Smooth muscle cell (in vitro differentiated cells): Measurements from ENCODE around the gene IL16. TPM values are rescaled to one million over a fixed set of nuclear protein-coding genes. Genes with fewer than 3 reads are reported as not detected.

Experiments used
- DNase-seq: peaks from one replicate; lab custom pipeline; 2025; ENCODE audit not compliant: unreplicated experiment; lab: John Stamatoyannopoulos, UW
- H2AFZ ChIP-seq: fragments of 200-600 bp; sonication (generic); 2 replicates; pipeline ENCODE4 v1.6.0; 2016; ENCODE audit warnings: antibody characterized with exemption, low read depth, mild to moderate bottlenecking
- H3F3A ChIP-seq: fragments of 200-600 bp; sonication (generic); 2 replicates; pipeline ENCODE4 v1.6.0; 2017; ENCODE audit warnings: antibody characterized with exemption, low read depth
- H3K27ac ChIP-seq: fragments of 200-600 bp; sonication (generic); 2 replicates; pipeline ENCODE4 v1.5.1; 2016; ENCODE audit warnings: low read depth, mild to moderate bottlenecking
- H3K27me3 ChIP-seq: fragments of 200-600 bp; sonication (generic); 2 replicates; pipeline ENCODE4 v1.6.1; 2016; ENCODE audit warnings: low read depth, mild to moderate bottlenecking
- H3K36me3 ChIP-seq: fragments of 200-600 bp; sonication (generic); 2 replicates; pipeline ENCODE4 v1.5.1; 2016; ENCODE audit warnings: low read depth
- H3K4me1 ChIP-seq: fragments of 200-600 bp; sonication (generic); 2 replicates; pipeline ENCODE4 v1.5.1; 2016; ENCODE audit warnings: low read depth
- H3K4me2 ChIP-seq: fragments of 200-600 bp; sonication (generic); 2 replicates; pipeline ENCODE4 v1.6.0; 2016; ENCODE audit warnings: mild to moderate bottlenecking
- H3K4me3 ChIP-seq: fragments of 200-600 bp; sonication (generic); 2 replicates; pipeline ENCODE4 v1.5.1; 2016; ENCODE audit warnings: mild to moderate bottlenecking
- H3K79me2 ChIP-seq: fragments of 200-600 bp; sonication (generic); 2 replicates; pipeline ENCODE4 v1.6.0; 2016; ENCODE audit warnings: low read depth, mild to moderate bottlenecking
- H3K9ac ChIP-seq: fragments of 200-600 bp; sonication (generic); 2 replicates; pipeline ENCODE4 v1.6.0; 2016; ENCODE audit warnings: low read depth
- H3K9me3 ChIP-seq: fragments of 200-600 bp; sonication (generic); replicated peaks from 2 replicates; pipeline ENCODE4 v1.5.1; 2016; ENCODE audit warnings: low read depth
- H4K20me1 ChIP-seq: fragments of 200-600 bp; sonication (generic); 2 replicates; pipeline ENCODE4 v1.6.0; 2016; ENCODE audit warnings: low read depth
- CTCF ChIP-seq: fragments of 200-600 bp; sonication (generic); IDR thresholded peaks from 2 replicates; pipeline ENCODE4 v1.5.1; 2017; ENCODE audit warnings: borderline replicate concordance, mild to moderate bottlenecking, antibody characterized with exemption; ENCODE audit not compliant: insufficient read depth, poor library complexity, severe bottlenecking
- WGBS: methylation state at CpG from one replicate; pipeline ENCODE4 v1.1.7; 2016; ENCODE audit warnings: low lambda C conversion rate; 5-methylcytosine and 5-hydroxymethylcytosine counted together
- polyA plus RNA-seq: library from polyadenylated mRNA; unstranded; fragments of >200 nt; fragmentation: Nextera tagmentation; extraction: Ambion mirVana; gene quantifications from 2 replicates; pipeline ENCODE4 v1.2.1, GENCODE V29; 2016
- total RNA-seq: library from RNA; depleted of rRNA; stranded (reverse); fragments of >200 nt; gene quantifications from 2 replicates; pipeline ENCODE4 v1.2.3, GENCODE V29; 2014

Gene IL16
- total and polyA plus RNA-seq, 2 experiments from 2014 or later: 1.3 to 1.4 TPM

- Histone ChIP-seq H3K9me3 (no peaks in the 10 kb centered on the region), H3K79me2 (no peaks in the 10 kb centered on the region), H3K9ac (no peak overlapping the region), H3K27ac (no peak overlapping the region), H3K4me2 (no peak overlapping the region), H4K20me1 (no peaks in the 10 kb centered on the region), H2AFZ (no peak overlapping the region), H3K4me3 (no peak overlapping the region), H3K4me1 (no peaks in the 10 kb centered on the region), H3K27me3 (no peaks in the 10 kb centered on the region), H3F3A (no peaks in the 10 kb centered on the region), H3K36me3 (no peaks in the 10 kb centered on the region)
- DNase-seq: no peak
- 94% methylated on average over 8 of the region's 8 CpGs for WGBS
- no peak for TF ChIP-seq CTCF
Measured at GRCh38 chr15:81288616-81289015, 91.9 kb downstream of the IL16 start.

GRCh38 chr15:81289910-81290309 lies 93.2 kb downstream of the IL16 start:
- Histone ChIP-seq H3F3A (no peaks in the 10 kb centered on the region), H3K79me2 (no peaks in the 10 kb centered on the region), H3K4me1 (no peaks in the 10 kb centered on the region), H3K9me3 (no peaks in the 10 kb centered on the region), H3K4me2 (no peak overlapping the region), H3K27me3 (no peaks in the 10 kb centered on the region), H2AFZ (no peak overlapping the region), H3K36me3 (no peaks in the 10 kb centered on the region), H3K9ac (no peak overlapping the region), H3K27ac (no peak overlapping the region), H4K20me1 (no peaks in the 10 kb centered on the region), H3K4me3 (no peak overlapping the region)
- WGBS: 96% methylated on average over 4 of the region's 4 CpGs
- DNase-seq: no peak
- TF ChIP-seq CTCF: no peak

- H3K9me3 ChIP-seq: no peaks in the 10 kb centered on the region
- no peak overlapping the region for H3K4me2 ChIP-seq
- no peak overlapping the region for H3K4me3 ChIP-seq
- 71% methylated on average over 5 of the region's 5 CpGs for WGBS
- no peaks in the 10 kb centered on the region for H3K27me3 ChIP-seq
- H3F3A ChIP-seq: no peaks in the 10 kb centered on the region
- no peaks in the 10 kb centered on the region for H3K36me3 ChIP-seq
- H2AFZ ChIP-seq: no peak overlapping the region
- DNase-seq: no peak
- no peaks in the 10 kb centered on the region for H4K20me1 ChIP-seq
- H3K27ac ChIP-seq: no peak overlapping the region
- no peak for TF ChIP-seq CTCF
- no peaks in the 10 kb centered on the region for H3K79me2 ChIP-seq
- no peak overlapping the region for H3K9ac ChIP-seq
- no peaks in the 10 kb centered on the region for H3K4me1 ChIP-seq
Measured at GRCh38 chr15:81291916-81292522, 95.3 kb downstream of the IL16 start.

GRCh38 chr15:81292523-81293001 lies 95.9 kb downstream of the IL16 start:
- H3K4me1 ChIP-seq: no peaks in the 10 kb centered on the region
- no peak for DNase-seq
- H3K36me3 ChIP-seq: no peaks in the 10 kb centered on the region
- H3K4me3 ChIP-seq: no peak overlapping the region
- H4K20me1 ChIP-seq: no peaks in the 10 kb centered on the region
- no peak overlapping the region for H3K27ac ChIP-seq
- no peak for TF ChIP-seq CTCF
- 91% methylated on average over 12 of the region's 12 CpGs for WGBS
- H3K9ac ChIP-seq: no peak overlapping the region
- H3K9me3 ChIP-seq: no peaks in the 10 kb centered on the region
- no peaks in the 10 kb centered on the region for H3F3A ChIP-seq
- H3K79me2 ChIP-seq: no peaks in the 10 kb centered on the region
- H3K27me3 ChIP-seq: no peaks in the 10 kb centered on the region
- no peak overlapping the region for H2AFZ ChIP-seq
- no peak overlapping the region for H3K4me2 ChIP-seq
